H9 (cell line): ENCODE results near the gene GRIK3. TPM values are rescaled to one million over a fixed set of nuclear protein-coding genes. Genes with fewer than 3 reads are reported as not detected.

Experiments
- DNase-seq: peaks from one replicate; pipeline ENCODE4 v3.0.0-alpha.2; 2017
- H2AFZ ChIP-seq: one replicate; pipeline ENCODE4 v1.6.1; 2013; ENCODE audit warnings: mild to moderate bottlenecking, low read length, control low read depth, moderate library complexity
- H2AK5ac ChIP-seq: 2 replicates; pipeline ENCODE4 v1.6.1; 2013; ENCODE audit warnings: low read length, control low read depth, mixed read lengths; ENCODE audit not compliant: insufficient read length
- H2BK120ac ChIP-seq: one replicate; pipeline ENCODE4 v1.6.1; 2013; ENCODE audit warnings: low read depth, mild to moderate bottlenecking, low read length, control low read depth, inconsistent platforms; ENCODE audit not compliant: poor library complexity, severe bottlenecking
- H2BK12ac ChIP-seq: 2 replicates; pipeline ENCODE4 v1.6.1; 2013; ENCODE audit warnings: low read length, control low read depth, mixed read lengths, low read depth; ENCODE audit not compliant: insufficient read length
- H2BK15ac ChIP-seq: 2 replicates; pipeline ENCODE4 v1.6.1; 2013; ENCODE audit warnings: low read depth, low read length, control low read depth
- H2BK20ac ChIP-seq: one replicate; pipeline ENCODE4 v1.6.1; 2013; ENCODE audit warnings: low read depth, mild to moderate bottlenecking, low read length, control low read depth, inconsistent platforms; ENCODE audit not compliant: poor library complexity, severe bottlenecking
- H2BK5ac ChIP-seq: 2 replicates; pipeline ENCODE4 v1.6.1; 2013; ENCODE audit warnings: low read length, control low read depth, mixed read lengths; ENCODE audit not compliant: insufficient read length
- H3K14ac ChIP-seq: 2 replicates; pipeline ENCODE4 v1.6.1; 2013; ENCODE audit warnings: low read length, control low read depth; ENCODE audit not compliant: insufficient read depth
- H3K18ac ChIP-seq: 2 replicates; pipeline ENCODE4 v1.6.1; 2013; ENCODE audit warnings: low read depth, mild to moderate bottlenecking, mixed read lengths, low read length, control low read depth; ENCODE audit not compliant: insufficient read length
- H3K23ac ChIP-seq: 2 replicates; pipeline ENCODE4 v1.6.1; 2013; ENCODE audit warnings: low read length, control low read depth, mixed read lengths, low read depth; ENCODE audit not compliant: insufficient read length
- H3K23me2 ChIP-seq: 2 replicates; pipeline ENCODE4 v1.6.1; 2013; ENCODE audit warnings: low read depth, mild to moderate bottlenecking, mixed read lengths, low read length, control low read depth; ENCODE audit not compliant: insufficient read length, poor library complexity, severe bottlenecking
- H3K27ac ChIP-seq: 2 replicates; pipeline ENCODE4 v1.5.1; 2013; ENCODE audit warnings: low read length, control low read depth, mixed read lengths, low read depth; ENCODE audit not compliant: insufficient read length
- H3K27me3 ChIP-seq: 2 replicates; pipeline ENCODE4 v1.6.1; 2013; ENCODE audit warnings: low read length, control low read depth, inconsistent platforms; ENCODE audit not compliant: insufficient read depth
- H3K4ac ChIP-seq: 2 replicates; pipeline ENCODE4 v1.6.1; 2013; ENCODE audit warnings: low read depth, mild to moderate bottlenecking, control low read depth, inconsistent platforms, low read length, moderate library complexity
- H3K4me1 ChIP-seq: 2 replicates; pipeline ENCODE4 v1.6.1; 2013; ENCODE audit warnings: low read length, control low read depth, inconsistent platforms; ENCODE audit not compliant: insufficient read depth
- H3K4me2 ChIP-seq: 2 replicates; pipeline ENCODE4 v1.6.1; 2013; ENCODE audit warnings: low read length, control low read depth, mixed read lengths; ENCODE audit not compliant: insufficient read length, insufficient read depth
- H3K56ac ChIP-seq: 2 replicates; pipeline ENCODE4 v1.6.1; 2013; ENCODE audit warnings: low read depth, mild to moderate bottlenecking, mixed read lengths, low read length, control low read depth; ENCODE audit not compliant: insufficient read length
- H3K79me1 ChIP-seq: 2 replicates; pipeline ENCODE4 v1.6.1; 2013; ENCODE audit warnings: low read depth, mild to moderate bottlenecking, moderate library complexity, low read length, control low read depth, inconsistent platforms; ENCODE audit not compliant: insufficient read depth, poor library complexity, severe bottlenecking
- H3K79me2 ChIP-seq: 2 replicates; pipeline ENCODE4 v1.6.1; 2013; ENCODE audit warnings: low read length, control low read depth, inconsistent platforms; ENCODE audit not compliant: insufficient read depth
- H3K9ac ChIP-seq: 2 replicates; pipeline ENCODE4 v1.6.1; 2013; ENCODE audit warnings: low read length, control low read depth, mixed read lengths; ENCODE audit not compliant: insufficient read length; ENCODE audit errors: extremely low read depth
- H3K9me3 ChIP-seq: one replicate; pipeline ENCODE4 v1.6.1; 2013; ENCODE audit warnings: low read depth, low read length, inconsistent platforms; ENCODE audit not compliant: control insufficient read depth
- H3T11ph ChIP-seq: one replicate; pipeline ENCODE4 v1.6.1; 2013; ENCODE audit warnings: mild to moderate bottlenecking, low read length, control low read depth, inconsistent platforms
- H4K20me1 ChIP-seq: one replicate; pipeline ENCODE4 v1.6.1; 2013; ENCODE audit not compliant: control insufficient read depth, insufficient read length, insufficient read depth
- H4K5ac ChIP-seq: 2 replicates; pipeline ENCODE4 v1.6.1; 2013; ENCODE audit warnings: low read depth, mild to moderate bottlenecking, mixed read lengths, low read length, control low read depth; ENCODE audit not compliant: insufficient read length
- H4K8ac ChIP-seq: replicated peaks from 2 replicates; pipeline ENCODE4 v1.6.1; 2013; ENCODE audit warnings: low read length, control low read depth, mixed read lengths, low read depth; ENCODE audit not compliant: insufficient read length
- H4K91ac ChIP-seq: 2 replicates; pipeline ENCODE4 v1.6.1; 2013; ENCODE audit warnings: low read depth, mild to moderate bottlenecking, moderate library complexity, mixed read lengths, low read length, control low read depth; ENCODE audit not compliant: insufficient read length
- H3K27ac Mint-ChIP-seq, 3 experiments: 2 replicates in 2 of 3; 3 replicates in 1 of 3; pipeline ENCODE4 v1.8.0; 2020 to 2021; ENCODE audit warnings: mixed read lengths in 3 of 3, mild to moderate bottlenecking in 1 of 3, moderate library complexity in 1 of 3
- H3K27me3 Mint-ChIP-seq: 2 replicates; pipeline ENCODE4 v1.8.0; 2021; ENCODE audit warnings: low read depth, mild to moderate bottlenecking, moderate library complexity, mixed read lengths
- H3K36me3 Mint-ChIP-seq, 3 experiments: 2 replicates in 2 of 3; 3 replicates in 1 of 3; pipeline ENCODE4 v1.8.0; 2020 to 2021; ENCODE audit warnings: low read depth in 3 of 3, mixed read lengths in 3 of 3; ENCODE audit not compliant: insufficient read depth in 1 of 3
- H3K4me1 Mint-ChIP-seq, 2 experiments: 2 replicates each; pipeline ENCODE4 v1.8.0; 2020; ENCODE audit warnings: mixed read lengths in 2 of 2
- H3K4me3 Mint-ChIP-seq, 2 experiments: 2 replicates in 1 of 2; 3 replicates in 1 of 2; pipeline ENCODE4 v1.8.0; 2020 to 2021; ENCODE audit warnings: mild to moderate bottlenecking in 2 of 2, mixed read lengths in 2 of 2, moderate library complexity in 1 of 2
- H3K9me3 Mint-ChIP-seq, 2 experiments: 2 replicates in 1 of 2; 3 replicates in 1 of 2; pipeline ENCODE4 v1.8.0; 2020; ENCODE audit warnings: mild to moderate bottlenecking in 2 of 2, mixed read lengths in 2 of 2, moderate library complexity in 1 of 2
- WGBS: extraction: QIAGEN DNeasy Blood & Tissue Kit; methylation state at CpG from one replicate; pipeline ENCODE4 v1.1.7; 2013; ENCODE audit warnings: missing lambda C conversion rate, low lambda C conversion rate, mixed read lengths; ENCODE audit not compliant: insufficient read length; ENCODE audit errors: extremely low coverage; 5-methylcytosine and 5-hydroxymethylcytosine counted together
- total RNA-seq: library from RNA; stranded (reverse); gene quantifications from 2 replicates; pipeline ENCODE4 v1.2.1, GENCODE V29; 2021
- TF ChIP-seq, protein P1 (sequence below): fragments of 200-600 bp; sonication (generic); conservative IDR thresholded peaks from 3 replicates; pipeline ENCODE4 v1.8.0; 2021; ENCODE audit warnings: antibody characterized with exemption, mild to moderate bottlenecking

The GRIK3 gene
- total RNA-seq, 1 experiment from 2014 or later: 1.7 TPM

DNA sequence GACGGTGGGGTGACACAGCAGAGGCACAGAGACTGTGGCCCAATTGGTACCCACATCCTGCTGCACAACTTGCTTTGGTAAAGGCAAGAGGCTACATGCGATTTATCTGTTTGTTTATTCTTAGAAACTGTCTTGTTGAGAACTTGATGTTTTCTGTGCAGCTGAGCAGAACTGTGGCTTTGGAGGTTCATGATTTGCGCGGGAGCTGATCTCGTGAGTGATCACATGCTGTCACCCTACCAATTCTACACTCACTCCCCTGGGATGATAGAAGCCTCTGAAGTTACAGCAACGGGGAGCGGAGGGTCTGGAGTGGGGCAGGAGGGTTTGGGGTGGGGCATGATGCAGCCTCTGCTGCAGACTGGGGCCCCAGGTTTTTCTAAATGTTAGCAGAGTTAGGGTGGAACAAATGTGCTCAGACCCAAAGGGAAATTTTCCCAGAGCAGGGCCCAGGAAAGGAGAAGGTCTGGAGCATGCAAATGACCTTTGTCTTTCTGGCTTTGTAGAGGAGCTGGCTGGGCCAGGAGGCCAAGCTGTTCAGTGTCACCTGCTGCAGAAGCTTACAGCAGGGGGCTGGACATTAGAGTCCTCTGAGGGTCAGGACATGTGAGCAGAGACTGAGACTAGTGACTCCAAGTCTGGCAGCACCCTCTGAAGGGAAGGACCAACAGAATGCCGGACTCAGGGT, 83.6 kb downstream of the GRIK3 start:
- WGBS: no CpG with 5 or more reads among the region's 8 CpGs
- H3K27ac ChIP-seq: no peak overlapping the region
- no peak overlapping the region; a peak in 1 of 7 replicates for H3K27ac Mint-ChIP-seq

More for the DNA sequence above, 83.6 kb downstream of the GRIK3 start:
- no peaks in the 10 kb centered on the region for H3K79me1 ChIP-seq
- H3K4ac ChIP-seq: no peak overlapping the region
- no peak overlapping the region for H2AK5ac ChIP-seq
- no peak overlapping the region for H4K91ac ChIP-seq
- no peak overlapping the region for H3K18ac ChIP-seq
- H2BK120ac ChIP-seq: no peak overlapping the region
- H3K14ac ChIP-seq: no peak overlapping the region
- no peaks in the 10 kb centered on the region for H3K27me3 ChIP-seq
- H3K4me2 ChIP-seq: no peak overlapping the region
- no peaks in the 10 kb centered on the region for H3K23me2 ChIP-seq
- no peak overlapping the region for H4K5ac ChIP-seq
- H3K9me3 ChIP-seq: no peaks in the 10 kb centered on the region
- no peak overlapping the region for H3T11ph ChIP-seq
- no peak overlapping the region for H2BK5ac ChIP-seq
- H2BK12ac ChIP-seq: no peak overlapping the region
- no peak for DNase-seq
- no peaks in the 10 kb centered on the region; the same call in 1 of the 2 replicates for H3K27me3 Mint-ChIP-seq
- H3K4me1 ChIP-seq: peaks cover 5% of the 10 kb centered on the region; the same call in 1 of the 2 replicates
- H2AFZ ChIP-seq: no peak overlapping the region
- H2BK15ac ChIP-seq: no peak overlapping the region
- no peaks in the 10 kb centered on the region for H4K20me1 ChIP-seq
- H3K4me1 Mint-ChIP-seq: peaks cover 12 to 27% of the 10 kb centered on the region in 2 experiments
- H3K56ac ChIP-seq: no peak overlapping the region
- H3K9ac ChIP-seq: no peak overlapping the region
- H2BK20ac ChIP-seq: no peak overlapping the region
- TF ChIP-seq, protein P1, sequence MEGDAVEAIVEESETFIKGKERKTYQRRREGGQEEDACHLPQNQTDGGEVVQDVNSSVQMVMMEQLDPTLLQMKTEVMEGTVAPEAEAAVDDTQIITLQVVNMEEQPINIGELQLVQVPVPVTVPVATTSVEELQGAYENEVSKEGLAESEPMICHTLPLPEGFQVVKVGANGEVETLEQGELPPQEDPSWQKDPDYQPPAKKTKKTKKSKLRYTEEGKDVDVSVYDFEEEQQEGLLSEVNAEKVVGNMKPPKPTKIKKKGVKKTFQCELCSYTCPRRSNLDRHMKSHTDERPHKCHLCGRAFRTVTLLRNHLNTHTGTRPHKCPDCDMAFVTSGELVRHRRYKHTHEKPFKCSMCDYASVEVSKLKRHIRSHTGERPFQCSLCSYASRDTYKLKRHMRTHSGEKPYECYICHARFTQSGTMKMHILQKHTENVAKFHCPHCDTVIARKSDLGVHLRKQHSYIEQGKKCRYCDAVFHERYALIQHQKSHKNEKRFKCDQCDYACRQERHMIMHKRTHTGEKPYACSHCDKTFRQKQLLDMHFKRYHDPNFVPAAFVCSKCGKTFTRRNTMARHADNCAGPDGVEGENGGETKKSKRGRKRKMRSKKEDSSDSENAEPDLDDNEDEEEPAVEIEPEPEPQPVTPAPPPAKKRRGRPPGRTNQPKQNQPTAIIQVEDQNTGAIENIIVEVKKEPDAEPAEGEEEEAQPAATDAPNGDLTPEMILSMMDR: no peak
- no peaks in the 10 kb centered on the region for H3K79me2 ChIP-seq
- H3K36me3 Mint-ChIP-seq: no peaks in the 10 kb centered on the region
- H3K4me3 Mint-ChIP-seq: no peak overlapping the region
- H3K9me3 Mint-ChIP-seq: no peaks in the 10 kb centered on the region
- no peak overlapping the region for H4K8ac ChIP-seq
- no peak overlapping the region for H3K23ac ChIP-seq
